ENCODE measurements around the gene TPX2.

TPX2 gene

GRCh38 chr20:31704225-31705119 lies 34.6 kb upstream of the TPX2 start:
- no peak overlapping the region for H3K14ac ChIP-seq (ENCODE audit: low read length in 2 of 2)
- H3K4me1 ChIP-seq (ENCODE audit: control insufficient read depth, insufficient read depth, low read depth, low read length): peaks cover 38% of the 10 kb centered on the region
- H4K8ac ChIP-seq (ENCODE audit: low read length): no peak overlapping the region
- no peak overlapping the region for H2AFZ ChIP-seq (ENCODE audit: low read depth, low read length)
- peak overlapping the region; percentile 74 for H2AK5ac ChIP-seq (ENCODE audit: low read length, severe bottlenecking)
- H2BK5ac ChIP-seq (ENCODE audit: low read depth, low read length, poor library complexity, severe bottlenecking): peak overlapping the region; percentile 94
- H3K18ac ChIP-seq (ENCODE audit: low read depth in 1 of 2, low read length in 2 of 2): peak overlapping the region in 1 of 2 experiments; percentile 15
- H3K4me2 ChIP-seq (ENCODE audit: low read length, poor library complexity, severe bottlenecking): no peak overlapping the region
- peak overlapping the region in 1 of 2 experiments; percentile 39 for H3K4ac ChIP-seq (ENCODE audit: low read depth in 1 of 2, low read length in 2 of 2)
- no peaks in the 10 kb centered on the region for H3K9me3 ChIP-seq (ENCODE audit: control insufficient read depth, low read length)
- peaks cover 49 to 76% of the 10 kb centered on the region in 2 experiments for H3K36me3 ChIP-seq (ENCODE audit: control insufficient read depth in 1 of 2, insufficient read depth in 2 of 2, low read depth in 1 of 2, low read length in 2 of 2)
- H3K27me3 ChIP-seq (ENCODE audit: control insufficient read depth in 1 of 2, insufficient read depth in 1 of 2, low read length in 2 of 2): no peaks in the 10 kb centered on the region
- H3K23ac ChIP-seq (ENCODE audit: low read length in 2 of 2): no peak overlapping the region
- no peak overlapping the region for H3K4me3 ChIP-seq (ENCODE audit: insufficient read depth in 1 of 2, low read depth in 1 of 2, low read length in 2 of 2)
- H4K91ac ChIP-seq (ENCODE audit: low read length): peak overlapping the region; percentile 30
- H2BK15ac ChIP-seq (ENCODE audit: low read depth, poor library complexity, severe bottlenecking): no peak overlapping the region
- WGBS: 71% methylated on average over 10 of the region's 11 CpGs
- peak overlapping the region; percentile 44 for H3K9ac ChIP-seq (ENCODE audit: low read length)
- no peaks in the 10 kb centered on the region for H3K79me1 ChIP-seq (replicated peaks; ENCODE audit: low read length, poor library complexity, severe bottlenecking)
- H2BK12ac ChIP-seq (ENCODE audit: low read length in 2 of 2): peak overlapping the region; percentile 15 to 51
- H2BK120ac ChIP-seq (ENCODE audit: low read depth, low read length): no peak overlapping the region
- DNase-seq: peak; percentile 50
- peak overlapping the region; percentile 91 for H3K27ac ChIP-seq (ENCODE audit: low read length, poor library complexity, severe bottlenecking)

DNA sequence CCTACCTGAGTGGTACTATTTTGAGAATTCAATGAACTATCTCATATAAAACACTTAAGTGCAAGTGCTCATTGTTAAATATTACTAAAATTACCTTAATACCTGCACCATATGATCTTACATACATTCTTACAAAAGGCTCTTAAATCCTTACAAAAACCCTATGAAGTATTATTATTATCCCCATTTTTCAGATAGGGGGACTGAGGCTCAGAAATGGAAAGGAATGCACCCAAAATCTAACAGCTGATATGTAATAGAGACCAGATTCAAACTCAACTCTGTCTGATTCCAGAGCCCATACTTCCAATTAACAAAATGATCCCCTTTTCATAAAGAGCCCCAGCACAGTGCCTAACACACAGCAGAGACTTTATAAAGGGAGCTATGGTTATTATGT lies 33.9 kb upstream of the TPX2 start:
- Histone ChIP-seq H2BK5ac (ENCODE audit: low read depth, low read length, poor library complexity, severe bottlenecking) (peak overlapping the region; percentile 88), H3K4me2 (ENCODE audit: low read length, poor library complexity, severe bottlenecking) (no peak overlapping the region), H2BK12ac (ENCODE audit: low read length in 2 of 2) (no peak overlapping the region), H2BK120ac (ENCODE audit: low read depth, low read length) (no peak overlapping the region), H2AK5ac (ENCODE audit: low read length, severe bottlenecking) (peak overlapping the region; percentile 99), H4K91ac (ENCODE audit: low read length) (no peak overlapping the region), H3K18ac (ENCODE audit: low read depth in 1 of 2, low read length in 2 of 2) (peak overlapping the region in 1 of 2 experiments; percentile 29), H3K36me3 (ENCODE audit: control insufficient read depth in 1 of 2, insufficient read depth in 2 of 2, low read depth in 1 of 2, low read length in 2 of 2) (peaks cover 47 to 73% of the 10 kb centered on the region in 2 experiments), H3K27ac (ENCODE audit: low read length, poor library complexity, severe bottlenecking) (peak overlapping the region; percentile 94), H3K9me3 (ENCODE audit: control insufficient read depth, low read length) (no peaks in the 10 kb centered on the region), H3K9ac (ENCODE audit: low read length) (peak overlapping the region; percentile 44), H2AFZ (ENCODE audit: low read depth, low read length) (no peak overlapping the region), H3K14ac (ENCODE audit: low read length in 2 of 2) (no peak overlapping the region), H3K4me1 (ENCODE audit: control insufficient read depth, insufficient read depth, low read depth, low read length) (peaks cover 37% of the 10 kb centered on the region), H4K8ac (ENCODE audit: low read length) (no peak overlapping the region), H3K4me3 (ENCODE audit: insufficient read depth in 1 of 2, low read depth in 1 of 2, low read length in 2 of 2) (no peak overlapping the region), H3K79me1 (replicated peaks; ENCODE audit: low read length, poor library complexity, severe bottlenecking) (no peaks in the 10 kb centered on the region), H2BK15ac (ENCODE audit: low read depth, poor library complexity, severe bottlenecking) (no peak overlapping the region), H3K23ac (ENCODE audit: low read length in 2 of 2) (no peak overlapping the region), H3K4ac (ENCODE audit: low read depth in 1 of 2, low read length in 2 of 2) (no peak overlapping the region), H3K27me3 (ENCODE audit: control insufficient read depth in 1 of 2, insufficient read depth in 1 of 2, low read length in 2 of 2) (no peaks in the 10 kb centered on the region)
- DNase-seq: no peak

DNA sequence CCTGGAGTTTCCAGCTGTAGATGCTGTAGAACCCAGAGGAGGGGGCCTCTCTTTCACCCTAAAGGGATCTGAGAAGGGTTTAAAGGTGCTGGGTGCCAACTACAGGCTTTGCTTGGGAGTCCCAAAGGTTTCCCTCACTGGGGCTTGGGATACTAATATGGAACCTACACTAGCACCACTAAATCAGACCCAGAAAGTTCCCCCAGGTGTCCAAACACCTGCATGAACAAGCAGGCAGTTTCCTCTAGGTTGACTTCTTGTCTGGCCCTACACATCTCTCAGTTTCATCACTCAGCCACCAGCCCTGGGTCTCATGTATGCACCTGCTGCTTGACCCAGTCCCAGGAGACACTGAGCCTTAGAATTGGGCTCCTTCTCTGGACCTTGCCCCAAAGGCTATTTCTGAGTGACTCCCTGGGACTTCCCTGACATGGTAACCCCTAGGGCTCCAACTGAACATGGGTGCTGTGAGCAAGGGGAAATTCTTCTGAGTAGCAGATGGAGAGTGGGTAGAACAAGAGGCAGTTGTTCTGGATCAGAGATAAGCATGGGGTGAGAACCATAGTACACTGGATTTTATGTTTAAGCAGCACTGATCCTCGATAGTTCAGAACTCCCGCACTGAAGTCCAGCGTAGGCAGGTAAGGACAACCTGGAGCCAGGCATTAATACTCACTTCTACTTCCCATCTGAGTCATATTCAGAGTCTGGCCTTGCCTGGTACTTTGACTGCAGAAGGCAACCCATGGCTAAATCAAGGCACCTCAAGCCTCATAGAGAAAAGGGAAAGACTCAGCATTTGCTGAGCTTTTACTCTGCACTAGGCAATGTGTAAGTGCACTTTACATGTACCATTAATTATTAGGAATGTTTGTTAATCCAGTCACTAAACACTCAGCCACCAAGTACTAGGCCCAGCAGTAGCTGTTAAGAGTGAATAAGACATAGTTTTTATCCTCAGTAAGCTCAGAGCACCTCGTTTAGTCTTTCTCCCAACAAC lies 33.2 kb upstream of the TPX2 start:
- Histone ChIP-seq H3K4me2 (ENCODE audit: low read length, poor library complexity, severe bottlenecking) (no peak overlapping the region), H2AFZ (ENCODE audit: low read depth, low read length) (no peak overlapping the region), H3K18ac (ENCODE audit: low read depth in 1 of 2, low read length in 2 of 2) (peak overlapping the region in 1 of 2 experiments; percentile 29), H3K79me1 (replicated peaks; ENCODE audit: low read length, poor library complexity, severe bottlenecking) (no peaks in the 10 kb centered on the region), H3K23ac (ENCODE audit: low read length in 2 of 2) (peak overlapping the region in 1 of 2 experiments; percentile 36), H3K4me3 (ENCODE audit: insufficient read depth in 1 of 2, low read depth in 1 of 2, low read length in 2 of 2) (no peak overlapping the region), H3K9ac (ENCODE audit: low read length) (no peak overlapping the region), H3K14ac (ENCODE audit: low read length in 2 of 2) (no peak overlapping the region), H2BK120ac (ENCODE audit: low read depth, low read length) (no peak overlapping the region), H2BK12ac (ENCODE audit: low read length in 2 of 2) (no peak overlapping the region), H2BK15ac (ENCODE audit: low read depth, poor library complexity, severe bottlenecking) (no peak overlapping the region), H3K27me3 (ENCODE audit: control insufficient read depth in 1 of 2, insufficient read depth in 1 of 2, low read length in 2 of 2) (no peaks in the 10 kb centered on the region), H3K27ac (ENCODE audit: low read length, poor library complexity, severe bottlenecking) (peak overlapping the region; percentile 94), H4K8ac (ENCODE audit: low read length) (peak overlapping the region; percentile 5), H2AK5ac (ENCODE audit: low read length, severe bottlenecking) (peak overlapping the region; percentile 99), H3K9me3 (ENCODE audit: control insufficient read depth, low read length) (no peaks in the 10 kb centered on the region), H3K4ac (ENCODE audit: low read depth in 1 of 2, low read length in 2 of 2) (no peak overlapping the region), H3K36me3 (ENCODE audit: control insufficient read depth in 1 of 2, insufficient read depth in 2 of 2, low read depth in 1 of 2, low read length in 2 of 2) (peaks cover 46 to 73% of the 10 kb centered on the region in 2 experiments), H3K4me1 (ENCODE audit: control insufficient read depth, insufficient read depth, low read depth, low read length) (peaks cover 41% of the 10 kb centered on the region), H2BK5ac (ENCODE audit: low read depth, low read length, poor library complexity, severe bottlenecking) (peak overlapping the region; percentile 88), H4K91ac (ENCODE audit: low read length) (peak overlapping the region; percentile 5)
- DNase-seq: no peak
- WGBS: 78% methylated on average over 3 of the region's 4 CpGs

Measured in mesenchymal stem cell (in vitro differentiated cells and primary cell).